IMR-90 (cell line): ENCODE measurements around the gene BRAT1. TPM values are rescaled to one million over a fixed set of nuclear protein-coding genes. Genes with fewer than 3 reads are reported as not detected.

ENCODE experiments used
- ATAC-seq: fragments of 200-7000 bp; cut with Tn5 transposase; 2 replicates; pipeline ENCODE4 v1.9.1; 2020; ENCODE audit warnings: low read depth, mild to moderate bottlenecking, moderate library complexity
- BruUV-seq: library from RNA; stranded (reverse); fragments of 400-500 nt; replicated peaks from 2 replicates; lab custom pipeline; 2021; lab: Mats Ljungman, UMichigan
- CTCF ChIA-PET: fragments of 300-600 bp; formaldehyde crosslinking; extraction: SDS; loops from one replicate; lab custom pipeline; 2021; ENCODE audit warnings: antibody characterized with exemption; lab: Yijun Ruan, JAX
- POLR2A ChIA-PET: fragments of 300-600 bp; sonication (Branson Sonifier 250); formaldehyde crosslinking; loops from one replicate; lab custom pipeline; 2022; ENCODE audit warnings: antibody characterized with exemption; ENCODE audit not compliant: unreplicated experiment; lab: Charles Lee
- DNase-seq: peaks from one replicate; pipeline ENCODE4 v3.0.0; 2013
- H2AFZ ChIP-seq: replicated peaks from 2 replicates; pipeline ENCODE3; 2013; ENCODE audit warnings: low read length, mild to moderate bottlenecking; ENCODE audit not compliant: poor library complexity
- H2AK5ac ChIP-seq: 2 replicates; pipeline ENCODE4 v1.6.1; 2013; ENCODE audit warnings: low read depth, low read length, inconsistent platforms
- H2AK9ac ChIP-seq: replicated peaks from 2 replicates; pipeline ENCODE3; 2013; ENCODE audit warnings: mild to moderate bottlenecking, low read depth, low read length, moderate library complexity; ENCODE audit not compliant: poor library complexity
- H2BK120ac ChIP-seq: 2 replicates; pipeline ENCODE4 v1.6.1; 2013; ENCODE audit warnings: low read depth, low read length, inconsistent platforms
- H2BK15ac ChIP-seq: 3 replicates; pipeline ENCODE4 v1.6.1; 2013; ENCODE audit warnings: low read depth, low read length, inconsistent platforms
- H2BK20ac ChIP-seq: 2 replicates; pipeline ENCODE4 v1.6.1; 2013; ENCODE audit warnings: low read depth, mild to moderate bottlenecking, inconsistent platforms, low read length, moderate library complexity
- H2BK5ac ChIP-seq: 2 replicates; pipeline ENCODE4 v1.6.1; 2013; ENCODE audit warnings: mild to moderate bottlenecking, low read depth, low read length, inconsistent platforms; ENCODE audit not compliant: poor library complexity, severe bottlenecking
- H3K14ac ChIP-seq: replicated peaks from 2 replicates; pipeline ENCODE4 v1.6.1; 2013; ENCODE audit warnings: low read depth, low read length, inconsistent platforms
- H3K18ac ChIP-seq: 2 replicates; pipeline ENCODE4 v1.6.1; 2013; ENCODE audit warnings: low read depth, low read length, control low read depth
- H3K23ac ChIP-seq: 2 replicates; pipeline ENCODE4 v1.6.1; 2013; ENCODE audit warnings: low read depth, low read length, inconsistent platforms
- H3K27ac ChIP-seq: 2 replicates; pipeline ENCODE4 v1.5.1; 2013; ENCODE audit warnings: mild to moderate bottlenecking, control low read depth, low read length; ENCODE audit not compliant: insufficient read depth
- H3K27me3 ChIP-seq: 2 replicates; pipeline ENCODE4 v1.6.1; 2013; ENCODE audit warnings: low read length; ENCODE audit not compliant: control insufficient read depth, insufficient read depth
- H3K36me3 ChIP-seq: 2 replicates; pipeline ENCODE4 v1.6.1; 2013; ENCODE audit warnings: low read length, mixed read lengths; ENCODE audit not compliant: control insufficient read depth, insufficient read depth
- H3K4ac ChIP-seq: 2 replicates; pipeline ENCODE4 v1.6.1; 2013; ENCODE audit warnings: low read depth, low read length, inconsistent platforms
- H3K4me1 ChIP-seq: 2 replicates; pipeline ENCODE4 v1.6.1; 2013; ENCODE audit warnings: low read length, mixed read lengths; ENCODE audit not compliant: control insufficient read depth, insufficient read depth
- H3K4me2 ChIP-seq: 2 replicates; pipeline ENCODE4 v1.6.1; 2013; ENCODE audit warnings: low read depth, mild to moderate bottlenecking, control low read depth, low read length, moderate library complexity
- H3K4me3 ChIP-seq: 2 replicates; pipeline ENCODE4 v1.5.1; 2013; ENCODE audit warnings: low read depth, mild to moderate bottlenecking, control low read depth, low read length, moderate library complexity; ENCODE audit not compliant: insufficient read depth
- H3K56ac ChIP-seq: 2 replicates; pipeline ENCODE4 v1.6.1; 2013; ENCODE audit warnings: low read length, inconsistent platforms; ENCODE audit not compliant: insufficient read depth; ENCODE audit errors: extremely low read depth
- H3K79me1 ChIP-seq, 2 experiments: 2 replicates each; pipeline ENCODE4 v1.6.1; 2013; ENCODE audit warnings: low read length in 2 of 2, inconsistent platforms in 1 of 2, low read depth in 1 of 2
- H3K9ac ChIP-seq: 2 replicates; pipeline ENCODE4 v1.6.1; 2013; ENCODE audit warnings: low read depth, low read length, control low read depth
- H3K9me1 ChIP-seq: 2 replicates; pipeline ENCODE4 v1.6.1; 2013; ENCODE audit warnings: low read length, inconsistent platforms; ENCODE audit not compliant: insufficient read depth
- H3K9me3 ChIP-seq: 2 replicates; pipeline ENCODE4 v1.6.1; 2013; ENCODE audit warnings: low read length; ENCODE audit not compliant: control insufficient read depth, insufficient read depth
- H4K20me1 ChIP-seq: 2 replicates; pipeline ENCODE4 v1.6.1; 2013; ENCODE audit warnings: low read length, inconsistent platforms; ENCODE audit not compliant: insufficient read depth
- H4K5ac ChIP-seq: 2 replicates; pipeline ENCODE4 v1.6.1; 2013; ENCODE audit warnings: mild to moderate bottlenecking, low read depth, low read length, control low read depth
- H4K8ac ChIP-seq, 2 experiments: 2 replicates each; pipeline ENCODE4 v1.6.1; 2013; ENCODE audit warnings: low read depth in 2 of 2, low read length in 2 of 2, control low read depth in 1 of 2, inconsistent platforms in 1 of 2
- H4K91ac ChIP-seq: 2 replicates; pipeline ENCODE4 v1.6.1; 2013; ENCODE audit warnings: low read depth, low read length, inconsistent platforms; ENCODE audit not compliant: insufficient read depth
- CHD1 ChIP-seq: IDR thresholded peaks from 2 replicates; pipeline ENCODE4 v1.6.1; 2012; ENCODE audit warnings: low read depth, low read length, improper control_type of control experiment
- CTCF ChIP-seq: conservative IDR thresholded peaks from 2 replicates; pipeline ENCODE4 v1.5.1; 2012; ENCODE audit warnings: mild to moderate bottlenecking, low read depth, low read length, improper control_type of control experiment
- ELK1 ChIP-seq: fragments of 150-350 bp; IDR thresholded peaks from 2 replicates; pipeline ENCODE4 v1.6.1; 2016; ENCODE audit warnings: low read depth, mild to moderate bottlenecking, low read length, moderate library complexity, borderline replicate concordance
- MAFK ChIP-seq: IDR thresholded peaks from 2 replicates; pipeline ENCODE4 v1.6.1; 2012; ENCODE audit warnings: low read depth, low read length, improper control_type of control experiment
- WGBS, 2 experiments: methylation state at CpG; one replicate each; pipeline versions ENCODE4 v1.1.5 to v1.1.7; 2013; ENCODE audit warnings: missing lambda C conversion rate in 2 of 2; ENCODE audit not compliant: insufficient read length in 1 of 2; ENCODE audit errors: extremely low coverage in 2 of 2; 5-methylcytosine and 5-hydroxymethylcytosine counted together
- dilution Hi-C: fragments of 300-500 bp; cut with HindIII; formaldehyde crosslinking; loops from one replicate; pipeline ENCODE4 v1.14.3; 2018; ENCODE audit warnings: low sequenced_read_pairs; ENCODE audit not compliant: unreplicated experiment
- in situ Hi-C: fragments of 300-500 bp; cut with MboI; formaldehyde crosslinking; loops from 3 replicates; pipeline ENCODE4 v1.14.3; 2019; ENCODE audit warnings: low sequenced_read_pairs, inconsistent platforms, mixed read lengths
- intact Hi-C: fragments of 100-400 bp; cut with micrococcal nuclease; formaldehyde crosslinking; loops from 2 replicates; pipeline ENCODE4 v1.10.0; 2022
- polyA plus RNA-seq, 3 experiments: library from polyadenylated mRNA; depleted of rRNA; stranded (reverse); fragments of >200 nt; gene quantifications; 2 replicates each; pipeline ENCODE4 v1.2.3, GENCODE V29; 2012; ENCODE audit warnings: low replicate concordance in 1 of 3
- total RNA-seq: library from RNA; depleted of rRNA; stranded (reverse); fragments of >200 nt; gene quantifications from 2 replicates; pipeline ENCODE4 v1.2.3, GENCODE V29; 2012

BRAT1 gene
- total and polyA plus RNA-seq, 2 of the 4 experiments (the other 2 are of a cell fraction): 6.8 to 21.9 TPM

- no peaks in the 10 kb centered on the region for H3K4me1 ChIP-seq
- in situ Hi-C loops: no loop called here
- ATAC-seq: no peak
Measured at GRCh38 chr7:2589341-2589740, 34.0 kb upstream of the BRAT1 start.

More at GRCh38 chr7:2589341-2589740, 34.0 kb upstream of the BRAT1 start:
- H3K14ac ChIP-seq: no peak overlapping the region
- no peak overlapping the region for H2AK9ac ChIP-seq
- no peak overlapping the region for H2BK120ac ChIP-seq
- H4K8ac ChIP-seq: no peak overlapping the region
- no peak overlapping the region for H4K91ac ChIP-seq
- H3K9me3 ChIP-seq: no peaks in the 10 kb centered on the region
- TF ChIP-seq MAFK: no peak
- TF ChIP-seq ELK1: no peak
- no peak for TF ChIP-seq CTCF
- no peak for TF ChIP-seq CHD1
- H3K4me2 ChIP-seq: no peak overlapping the region
- no peak overlapping the region for H3K27ac ChIP-seq
- no peaks in the 10 kb centered on the region for H3K27me3 ChIP-seq
- no peak overlapping the region for H2AFZ ChIP-seq
- H3K9me1 ChIP-seq: no peaks in the 10 kb centered on the region
- peaks cover 29% of the 10 kb centered on the region for H3K36me3 ChIP-seq
- no peak overlapping the region for H3K23ac ChIP-seq
- no TSS peak for BruUV-seq
- H2BK5ac ChIP-seq: no peak overlapping the region
- CTCF ChIA-PET: no interaction called here
- H4K5ac ChIP-seq: no peak overlapping the region
- H4K20me1 ChIP-seq: no peaks in the 10 kb centered on the region
- H3K79me1 ChIP-seq: no peaks in the 10 kb centered on the region
- H2BK20ac ChIP-seq: no peak overlapping the region
- dilution Hi-C loops (no loop called here), intact Hi-C loops (no loop called here)
- no peak overlapping the region for H3K4me3 ChIP-seq
- no peak for DNase-seq
- H2AK5ac ChIP-seq: no peak overlapping the region
- H3K9ac ChIP-seq: no peak overlapping the region
- POLR2A ChIA-PET: no interaction called here
- 89% methylated on average over 16 of the region's 16 CpGs; no CpG with 5 or more reads in 1 of the 2 experiments for WGBS, 2 experiments
- H2BK15ac ChIP-seq: no peak overlapping the region
- no peak overlapping the region for H3K4ac ChIP-seq
- H3K18ac ChIP-seq: no peak overlapping the region
- H3K56ac ChIP-seq: no peak overlapping the region
